K562 (cell line): ENCODE measurements around the gene ADPGK.

Experiments
- ATF7 ChIP-seq: fragments of 450-650 bp; IDR thresholded peaks from 2 replicates; pipeline ENCODE4 v1.7.1; 2014; ENCODE audit warnings: mild to moderate bottlenecking, moderate library complexity
- HDAC6 ChIP-seq: IDR thresholded peaks from 2 replicates; pipeline ENCODE4 v1.6.1; 2012; ENCODE audit warnings: low read depth, mild to moderate bottlenecking, control low read depth, inconsistent platforms, low read length, moderate library complexity
- ZNF830 ChIP-seq: fragments of 250-450 bp; sonication (Bioruptor Pico); IDR thresholded peaks from 2 replicates; pipeline ENCODE4 v1.5.0; 2021; ENCODE audit warnings: mild to moderate bottlenecking

- no peak for TF ChIP-seq ZNF830 (CRISPR knock-in tag)
- no peak for TF ChIP-seq HDAC6
- TF ChIP-seq ATF7, result no peak
These were observed 54.7 kb downstream of the ADPGK start for GRCh38 chr15:72728821-72729220.
